Measurements from ENCODE around the gene TBC1D22B. TPM values are rescaled to one million over a fixed set of nuclear protein-coding genes. Genes with fewer than 3 reads are reported as not detected.

Gene TBC1D22B
- total and polyA plus RNA-seq, 2 of the 13 experiments (the other 11 are each of a cell fraction or from before 2014, with no cell fraction given) = 9.7 to 12.9 TPM

- TF ChIP-seq ELK4 (CRISPR knock-in tag; IDR thresholded peaks at IDR 0.05; ENCODE audit: borderline replicate concordance) = no peak
- 0 out of 2 replicates have a peak, but pooled peaks have one; percentile 15 for TF ChIP-seq ZNF770 (CRISPR knock-in tag; IDR thresholded peaks at IDR 0.05)
- no peak for TF ChIP-seq ATM (IDR thresholded peaks at IDR 0.05; ENCODE audit: borderline replicate concordance)
- TF ChIP-seq ZNF567 (CRISPR knock-in tag; IDR thresholded peaks at IDR 0.05; ENCODE audit: borderline replicate concordance) = no peak
- TF ChIP-seq EED (CRISPR knock-in tag; IDR thresholded peaks at IDR 0.05) = no peak
- 0 out of 2 replicates have a peak, but pooled peaks have one; percentile 28 for TF ChIP-seq TCF7 (IDR thresholded peaks at IDR 0.05; ENCODE audit: low read depth)
- TF ChIP-seq XRCC5 (optimal IDR thresholded peaks at IDR 0.05; ENCODE audit: low read length) = no peak
- TF ChIP-seq NFKB2 (CRISPR knock-in tag; IDR thresholded peaks at IDR 0.05; ENCODE audit: borderline replicate concordance) = no peak
- no peak for TF ChIP-seq ZNF589 (CRISPR knock-in tag; conservative IDR thresholded peaks at IDR 0.05)
- no peak for TF ChIP-seq ZNF138 (CRISPR knock-in tag; IDR thresholded peaks at IDR 0.05; ENCODE audit: low read depth)
- TF ChIP-seq BRD4 (CRISPR knock-in tag; IDR thresholded peaks at IDR 0.05) = no peak
- TF ChIP-seq CCDC6 (CRISPR knock-in tag; IDR thresholded peaks at IDR 0.05) = no peak
- 0 out of 2 replicates have a peak, but pooled peaks have one; percentile 36 for TF ChIP-seq MAX (IDR thresholded peaks at IDR 0.05)
- no peak for TF ChIP-seq CREB1 (IDR thresholded peaks at IDR 0.05)
- peak; percentile 42 for TF ChIP-seq CREB1 (CRISPR knock-in tag; IDR thresholded peaks at IDR 0.05)
- TF ChIP-seq UBTF (CRISPR knock-in tag; IDR thresholded peaks at IDR 0.05) = no peak
- no peak; the same call in none of the 2 replicates for TF ChIP-seq ZNF792 (CRISPR knock-in tag; IDR thresholded peaks at IDR 0.05)
- TF ChIP-seq YEATS4 (CRISPR knock-in tag; IDR thresholded peaks at IDR 0.05; ENCODE audit: borderline replicate concordance) = no peak
- TF ChIP-seq EP300 (IDR thresholded peaks at IDR 0.05; ENCODE audit: low read depth in 2 of 2, low read length in 2 of 2) = peak; percentile 53 to 85; a peak in 3 of 4 replicates
- TF ChIP-seq EP300 (CRISPR knock-in tag; IDR thresholded peaks at IDR 0.05; ENCODE audit: borderline replicate concordance) = peak; percentile 90
- TF ChIP-seq RBFOX2 (IDR thresholded peaks at IDR 0.05; ENCODE audit: low read depth, low read length) = no peak
- no peak for TF ChIP-seq ZNF296 (CRISPR knock-in tag; conservative IDR thresholded peaks at IDR 0.05)
- TF ChIP-seq ZNF34 (CRISPR knock-in tag; IDR thresholded peaks at IDR 0.05; ENCODE audit: borderline replicate concordance) = no peak
- TF ChIP-seq SATB2 (CRISPR knock-in tag; IDR thresholded peaks at IDR 0.05) = no peak
- peak; percentile 75 for TF ChIP-seq KDM6A (CRISPR knock-in tag; IDR thresholded peaks at IDR 0.05; ENCODE audit: low read depth)
Observed at GRCh38 chr6:37369321-37370201, 112.0 kb downstream of the TBC1D22B start (continued).

Measured in HepG2 (cell line).